HG03159 (cell line): Measurements from ENCODE around the gene GALNT17.

Experiments used
- ATAC-seq: cut with Tn5 transposase; IDR thresholded peaks from one replicate; pipeline ENCODE4 v1.9.1; 2021; ENCODE audit warnings: mild to moderate bottlenecking, moderate library complexity; ENCODE audit not compliant: unreplicated experiment

Gene GALNT17

DNA sequence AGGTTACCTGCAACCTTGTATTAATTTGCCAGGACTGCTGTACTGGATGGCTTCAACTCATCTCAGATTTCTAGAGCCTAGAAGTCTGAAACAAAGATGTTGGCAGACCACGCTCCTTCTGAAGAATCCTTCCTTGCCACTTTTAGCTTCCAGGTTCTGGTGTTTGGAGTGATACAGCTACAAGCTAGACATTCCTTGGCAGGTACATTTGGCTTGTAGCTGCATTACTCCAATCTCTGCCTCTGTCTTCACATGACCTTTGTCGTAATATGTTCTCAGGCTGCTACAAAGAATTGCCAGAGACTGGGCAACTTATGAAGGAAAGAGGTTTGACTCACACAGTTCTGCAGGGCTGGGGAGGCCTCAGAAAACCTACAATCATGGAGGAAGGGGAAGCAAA is 146.3 kb downstream of the GALNT17 start:
- ATAC-seq: no peak

DNA sequence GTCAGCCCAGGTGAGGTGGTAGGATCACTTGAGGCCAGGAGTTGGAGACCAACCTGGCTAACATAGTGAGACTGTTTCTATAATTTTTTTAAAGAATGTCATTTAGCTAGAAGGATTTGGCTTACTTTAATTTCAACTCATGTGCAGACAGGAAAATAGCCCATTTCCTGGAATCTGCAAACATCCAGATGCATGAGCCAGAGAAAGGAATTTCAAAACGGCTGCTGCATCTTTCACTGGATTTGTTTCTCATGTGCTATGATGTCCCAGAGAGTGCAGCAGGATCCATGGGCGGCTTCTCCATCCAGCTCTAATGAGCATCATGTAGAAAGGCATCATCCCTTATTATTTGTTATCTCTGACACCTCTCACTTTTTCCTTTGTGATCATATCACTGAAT is 149.3 kb downstream of the GALNT17 start:
- ATAC-seq: no peak

GRCh38 chr7:71283802-71284201 is 151.9 kb downstream of the GALNT17 start:
- ATAC-seq: no peak

DNA sequence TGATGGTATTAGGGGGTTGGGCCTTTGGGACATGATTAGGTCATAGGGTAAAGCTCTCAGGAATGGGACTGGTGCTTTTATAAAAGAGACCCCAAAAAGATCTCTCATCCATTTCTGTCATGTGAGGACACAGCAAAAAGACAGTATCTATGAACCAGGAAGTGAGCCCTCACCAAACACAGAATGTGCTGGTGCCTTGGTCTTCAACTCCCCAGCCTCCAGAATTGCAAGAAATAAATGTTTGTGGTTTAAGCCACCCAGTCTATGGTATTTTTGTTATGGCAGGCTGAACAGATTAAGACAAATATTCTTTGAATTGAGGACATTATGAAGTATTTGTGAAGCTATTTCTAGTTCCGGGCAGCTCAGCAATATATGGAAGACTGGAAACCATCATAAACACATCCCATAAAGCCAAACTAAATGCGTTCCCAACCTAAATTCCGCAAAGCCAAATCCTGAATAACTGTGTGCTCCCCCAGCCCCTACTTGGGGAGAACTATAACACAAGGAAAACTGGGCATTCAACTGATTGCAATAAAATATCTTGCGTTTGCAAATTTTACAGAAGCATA is 153.7 kb downstream of the GALNT17 start:
- no peak for ATAC-seq

GRCh38 chr7:71286336-71286735 is 154.4 kb downstream of the GALNT17 start:
- ATAC-seq: no peak

DNA sequence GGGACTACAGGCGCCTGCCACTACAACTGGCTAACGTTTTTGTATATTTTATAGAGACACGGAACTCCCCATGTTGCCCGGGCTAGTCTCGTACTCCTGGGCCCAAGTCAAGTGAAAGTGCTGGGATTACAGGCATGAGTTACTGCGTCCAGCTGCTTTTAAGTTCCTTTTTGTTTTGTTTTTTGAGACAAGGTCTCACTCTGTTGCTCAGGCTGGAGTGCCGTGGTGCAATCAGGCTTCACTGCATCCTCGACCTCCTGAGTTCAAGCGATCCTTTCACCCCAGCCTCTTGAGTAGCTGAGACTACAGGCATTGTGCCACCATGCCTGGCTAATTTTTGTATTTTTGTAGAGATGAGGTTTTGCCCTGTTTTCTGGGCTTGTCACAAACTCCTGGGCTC is 155.0 kb downstream of the GALNT17 start:
- ATAC-seq: no peak

DNA sequence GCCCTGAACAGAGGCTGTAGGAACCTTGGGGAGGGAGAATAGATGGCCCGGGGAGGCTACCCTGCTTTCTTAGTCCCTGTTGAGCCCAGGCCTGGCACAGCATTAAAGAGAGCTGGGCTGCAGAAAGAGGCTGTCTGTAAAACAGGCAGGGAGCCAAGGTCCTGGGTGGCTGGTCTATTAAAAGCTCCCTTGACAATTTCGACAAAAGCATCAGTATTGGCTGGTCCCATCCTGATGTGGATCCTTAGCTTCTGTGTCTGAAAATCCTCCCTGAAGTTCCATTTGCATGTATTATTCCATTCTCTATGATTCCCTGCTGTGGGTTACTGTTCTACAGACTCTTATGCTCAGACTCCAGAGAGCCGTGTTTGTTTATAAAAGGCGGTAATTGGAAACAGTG is 158.5 kb downstream of the GALNT17 start:
- ATAC-seq: no peak

GRCh38 chr7:71298378-71298777 is 166.4 kb downstream of the GALNT17 start:
- no peak for ATAC-seq

DNA sequence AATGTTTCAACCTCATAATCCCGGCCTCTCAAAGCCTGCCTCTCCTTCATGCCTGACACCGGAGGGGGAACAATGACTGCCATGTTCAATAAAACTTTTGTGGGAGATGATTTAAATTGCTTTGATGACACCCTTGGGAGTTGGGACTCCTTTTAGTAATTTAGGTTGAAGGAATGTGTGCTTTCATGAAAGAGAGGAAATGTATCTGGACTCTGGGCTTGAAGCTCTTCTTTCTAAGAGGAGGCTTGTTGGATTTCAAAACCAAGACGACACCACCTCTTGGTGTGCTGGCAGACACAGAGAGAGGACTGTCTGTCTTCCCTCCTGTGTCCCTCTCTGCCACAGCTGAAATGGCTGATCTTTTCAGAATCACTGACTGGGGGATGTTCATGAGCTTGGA is 168.1 kb downstream of the GALNT17 start:
- ATAC-seq: no peak

GRCh38 chr7:71300603-71301002 is 168.7 kb downstream of the GALNT17 start:
- no peak for ATAC-seq

DNA sequence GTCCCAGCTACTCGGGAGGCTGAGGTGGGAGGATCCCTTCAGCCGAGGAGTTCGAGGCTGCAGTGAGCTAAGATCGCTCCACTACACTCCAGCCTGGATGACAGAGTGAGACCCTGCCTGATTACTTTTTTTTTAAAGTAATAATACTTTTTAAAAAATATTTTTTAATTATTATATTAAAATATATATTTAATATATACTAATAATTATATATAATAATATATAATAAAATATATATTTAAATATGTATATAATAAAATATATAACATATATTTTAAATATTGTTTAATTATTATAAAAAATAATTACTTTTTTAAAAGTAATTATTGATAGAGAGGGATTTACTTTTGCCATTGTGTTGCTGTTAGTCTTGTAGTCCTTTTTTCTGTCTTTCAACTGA is 169.2 kb downstream of the GALNT17 start:
- ATAC-seq: no peak

DNA sequence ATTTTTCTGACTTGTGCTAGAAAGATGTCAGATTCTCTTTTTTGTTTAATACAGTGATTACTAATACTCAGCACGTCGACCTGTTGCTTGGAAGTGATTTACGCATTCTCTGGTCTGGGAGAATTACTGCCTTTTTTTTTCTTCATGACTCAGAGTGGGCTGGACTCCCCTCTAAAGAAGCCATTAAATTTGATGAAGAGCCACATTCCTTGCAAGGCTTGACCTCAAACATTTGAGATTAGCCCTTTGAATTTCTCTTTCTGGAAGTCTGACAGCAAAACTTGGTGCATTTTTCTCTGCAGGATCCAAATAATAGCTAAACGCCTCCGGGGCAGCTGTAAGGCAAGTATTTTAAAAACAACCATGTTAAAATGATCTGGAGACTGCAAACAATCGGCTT is 171.6 kb downstream of the GALNT17 start:
- ATAC-seq: no peak

DNA sequence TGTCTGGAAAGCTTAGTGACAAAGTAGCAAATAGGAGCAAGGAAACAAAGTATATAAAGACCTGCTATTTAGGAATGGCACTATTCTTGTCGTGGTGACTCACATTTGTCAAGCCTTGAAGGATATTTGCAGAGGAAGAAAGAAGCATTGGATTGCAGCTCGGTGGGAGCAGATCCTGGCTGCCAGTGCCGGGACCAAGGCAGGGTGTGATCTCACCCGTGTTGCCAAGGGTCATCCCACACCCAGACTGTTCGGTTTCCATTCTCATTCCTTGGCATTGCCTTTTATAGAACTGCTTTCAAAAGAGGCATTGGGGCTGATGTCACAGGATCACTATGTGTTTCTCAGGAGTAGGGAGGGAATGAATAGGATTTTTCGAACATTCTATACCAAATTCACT is 176.2 kb downstream of the GALNT17 start:
- no peak for ATAC-seq

- ATAC-seq: no peak
Observed at GRCh38 chr7:71311576-71311975, 179.6 kb downstream of the GALNT17 start.

DNA sequence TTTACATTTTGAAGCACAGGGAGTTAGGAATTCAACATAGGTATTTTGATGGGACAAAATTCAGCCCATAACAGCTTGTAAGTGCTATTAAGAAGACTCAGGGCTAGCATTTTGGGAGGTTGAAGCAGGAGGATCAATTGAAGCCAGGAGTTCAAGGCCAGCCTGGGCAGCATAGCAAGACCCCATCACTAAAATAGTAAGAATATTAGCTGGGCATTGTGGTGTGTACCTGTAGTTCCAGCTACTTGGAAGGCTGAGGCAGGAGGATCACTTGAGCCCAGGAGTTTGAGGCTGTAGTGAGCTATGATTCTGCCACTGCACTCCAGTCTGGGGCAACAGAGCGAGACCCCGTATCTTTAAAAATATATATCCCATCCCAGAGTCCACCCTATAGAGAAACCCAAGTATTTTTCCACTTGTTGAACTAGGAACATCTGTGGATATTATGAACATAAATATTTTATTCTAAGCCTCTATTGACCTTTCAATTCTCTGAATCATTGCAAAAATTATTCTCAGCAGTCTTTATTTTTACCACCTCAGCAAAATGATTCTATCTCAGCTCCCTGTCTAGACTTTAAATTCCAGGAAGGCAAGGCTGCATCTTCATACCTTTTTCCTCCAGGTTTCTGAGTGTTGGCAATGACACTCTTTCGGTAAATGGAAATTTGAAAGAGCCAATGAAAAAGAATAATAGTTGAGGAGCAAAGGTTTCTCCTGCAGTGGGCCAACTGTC is 181.0 kb downstream of the GALNT17 start:
- no peak for ATAC-seq

DNA sequence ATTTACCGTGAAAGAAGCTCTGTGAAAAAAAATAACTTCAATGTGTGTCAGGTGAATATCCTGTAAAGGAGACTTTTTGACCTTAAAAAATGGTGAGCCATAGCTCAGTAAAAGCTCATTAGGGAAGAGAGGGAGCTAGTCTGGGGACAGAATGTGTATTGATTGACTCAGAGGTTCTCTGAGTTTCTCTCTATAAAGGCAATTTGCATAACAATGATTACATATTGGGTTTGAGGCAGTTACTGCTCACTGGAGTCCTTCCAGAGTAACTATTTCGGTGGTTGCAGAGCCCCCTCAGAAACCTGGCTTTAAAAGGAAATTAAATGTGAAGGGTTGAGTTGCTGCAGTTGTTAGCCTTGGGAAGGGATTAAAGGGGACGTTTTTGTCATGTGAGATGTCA is 181.6 kb downstream of the GALNT17 start:
- ATAC-seq: no peak

DNA sequence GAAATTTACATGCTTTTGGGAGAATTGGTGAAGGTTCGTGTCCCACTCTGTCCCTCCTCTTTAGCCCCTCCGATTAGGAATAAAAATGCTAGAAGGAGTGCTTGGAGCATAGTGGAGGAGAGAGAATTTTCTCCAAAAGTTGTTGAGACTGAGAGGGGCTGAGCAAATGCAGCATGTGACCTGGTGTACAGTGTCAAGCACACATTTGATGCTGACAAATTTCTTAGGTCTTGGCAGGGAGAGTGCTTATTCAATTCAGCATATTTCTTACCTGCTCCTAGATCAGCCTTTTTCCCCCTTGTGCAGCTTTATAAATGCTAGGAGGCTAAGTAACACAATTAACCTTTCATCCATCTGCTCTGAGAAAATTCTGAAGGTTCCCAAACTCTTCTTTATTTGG is 189.0 kb downstream of the GALNT17 start:
- ATAC-seq: no peak

- ATAC-seq: no peak
Observed at GRCh38 chr7:71322201-71322600, 190.3 kb downstream of the GALNT17 start.

DNA sequence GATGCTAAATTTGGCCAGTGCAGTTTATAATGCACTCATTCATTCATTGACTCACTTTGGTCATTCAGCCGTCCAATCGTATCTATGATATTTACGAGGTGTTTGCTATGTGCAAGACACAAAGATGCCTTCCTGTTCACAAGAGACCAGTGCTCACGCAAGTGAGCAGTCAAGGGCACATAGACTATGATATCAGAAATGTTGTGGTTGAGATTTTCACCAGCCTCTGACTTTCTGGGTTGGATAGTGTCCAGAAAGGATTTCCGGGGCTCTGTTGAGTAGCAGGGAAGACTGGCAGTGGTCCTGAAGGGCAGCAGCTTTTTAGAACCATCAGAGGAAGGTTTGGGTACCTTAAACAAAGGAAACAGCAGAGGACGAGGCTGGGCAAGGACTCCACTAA is 191.8 kb downstream of the GALNT17 start:
- ATAC-seq: no peak

- no peak for ATAC-seq
Observed at GRCh38 chr7:71325151-71325550, 193.2 kb downstream of the GALNT17 start.

DNA sequence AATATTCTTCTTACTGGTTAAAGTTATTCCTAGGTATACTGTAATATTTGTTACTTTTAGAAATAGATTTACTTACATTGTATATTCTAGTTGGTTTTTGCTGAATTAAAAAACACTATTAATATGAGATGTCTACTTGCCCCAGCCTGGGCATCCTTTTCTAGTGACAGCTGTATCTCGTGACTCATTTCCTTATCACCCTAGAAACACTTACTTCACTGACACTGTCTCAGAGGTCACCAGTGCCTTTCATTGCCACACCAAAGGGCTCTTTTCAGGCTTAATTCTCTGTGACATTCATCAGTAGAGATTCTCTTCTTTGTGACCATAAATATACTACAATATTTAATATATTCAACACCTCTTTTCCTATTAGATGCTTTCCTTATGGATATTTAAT is 194.7 kb downstream of the GALNT17 start:
- ATAC-seq: no peak

DNA sequence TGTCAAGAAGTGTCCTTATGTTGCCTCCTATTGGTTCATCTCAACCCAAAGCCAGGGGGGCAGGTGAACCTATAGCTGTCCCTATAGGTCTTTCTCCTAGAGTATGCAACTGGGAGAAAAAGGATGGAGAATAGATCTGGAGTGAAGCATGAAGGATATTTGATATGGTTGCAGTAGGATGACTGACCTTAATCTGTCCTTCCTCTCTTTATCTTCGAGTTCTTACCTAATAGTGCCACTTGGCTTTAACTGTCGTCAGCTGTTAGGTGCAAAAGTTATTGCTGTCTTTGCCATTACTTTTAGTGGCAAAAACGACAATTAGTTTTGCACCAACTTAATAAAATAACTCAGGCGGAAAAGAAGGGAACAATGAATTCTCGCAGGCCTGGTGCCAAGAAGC is 196.0 kb downstream of the GALNT17 start:
- ATAC-seq: no peak
